Activated naive CD8-positive, alpha-beta T cell treated with anti-CD3 and anti-CD28 coated beads, Interleukin-2, amount 50 U/mL, for 16 hours (primary cell): ENCODE measurements around the gene CASP2.

ENCODE experiments used
- DNase-seq: peaks from one replicate; pipeline ENCODE4 v3.0.0-alpha.2; 2020; ENCODE audit warnings: low read depth, low spot score

Gene CASP2

DNA sequence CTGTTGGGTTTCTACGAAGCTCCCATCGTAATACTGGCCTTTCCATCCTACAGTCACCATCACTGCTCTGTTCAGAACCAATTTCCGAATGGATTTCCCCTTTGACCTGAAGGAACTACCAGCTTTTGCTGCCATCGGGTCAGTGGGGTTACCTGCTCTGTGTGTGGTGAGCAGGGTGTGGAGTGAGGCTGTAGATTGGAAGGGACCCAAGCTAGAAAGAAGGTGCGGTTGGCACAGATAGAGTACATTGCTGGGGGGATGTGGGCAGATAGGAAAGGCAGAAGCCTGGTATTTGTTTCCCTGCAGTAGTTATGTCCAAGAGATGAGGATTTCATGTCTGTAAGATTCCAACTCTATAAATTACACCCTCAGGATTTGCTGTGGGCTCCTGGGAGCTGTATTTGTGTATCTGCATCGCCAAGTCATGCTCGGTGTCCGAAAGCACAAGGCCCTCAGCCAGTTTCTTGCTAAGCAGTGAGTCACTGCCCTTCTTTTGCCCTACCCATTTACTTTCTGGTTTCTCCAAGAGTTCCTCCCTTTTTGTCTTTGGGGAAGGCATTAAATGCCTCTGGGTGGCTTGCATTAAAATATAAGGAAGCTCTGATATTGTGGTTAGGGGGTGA is 43.1 kb downstream of the CASP2 start:
- DNase-seq: no peak

DNA sequence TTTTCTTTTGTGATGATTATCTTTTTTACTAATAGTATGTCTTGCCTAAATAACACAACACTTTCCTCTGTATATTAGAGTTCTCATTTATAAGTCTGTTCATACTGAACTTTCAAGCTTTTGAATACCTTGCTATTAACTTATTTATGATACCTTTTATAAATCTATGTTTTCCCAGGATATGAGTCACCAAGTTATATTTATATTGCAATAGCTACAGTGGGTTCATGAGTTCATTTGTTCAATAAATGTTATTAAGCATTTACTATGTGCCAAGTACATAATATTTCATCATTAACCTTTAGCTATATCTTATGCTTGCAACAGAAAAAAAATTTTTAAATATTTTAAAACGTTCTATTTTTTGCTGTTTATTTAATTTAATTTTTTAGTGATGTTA is 46.1 kb downstream of the CASP2 start:
- DNase-seq: no peak

DNA sequence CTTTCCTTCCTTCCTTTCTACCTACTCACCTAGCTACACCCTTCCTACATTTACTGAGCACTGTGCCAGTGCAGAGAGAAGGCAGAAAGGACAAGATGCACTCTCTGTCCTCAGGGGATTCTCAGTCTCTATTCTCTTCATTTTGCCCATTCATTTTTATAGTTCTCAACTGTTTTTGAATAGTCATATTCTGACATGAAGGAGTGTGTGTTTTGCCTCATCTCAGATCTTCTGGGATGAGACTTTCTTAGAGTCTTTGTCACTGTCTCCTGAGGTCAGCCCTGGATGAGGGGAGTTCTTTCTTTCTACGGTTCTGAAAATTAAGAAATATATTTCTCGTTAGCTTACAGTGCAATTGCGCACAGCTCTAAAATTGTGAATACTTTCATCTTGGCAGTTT is 49.1 kb downstream of the CASP2 start:
- no peak for DNase-seq

DNA sequence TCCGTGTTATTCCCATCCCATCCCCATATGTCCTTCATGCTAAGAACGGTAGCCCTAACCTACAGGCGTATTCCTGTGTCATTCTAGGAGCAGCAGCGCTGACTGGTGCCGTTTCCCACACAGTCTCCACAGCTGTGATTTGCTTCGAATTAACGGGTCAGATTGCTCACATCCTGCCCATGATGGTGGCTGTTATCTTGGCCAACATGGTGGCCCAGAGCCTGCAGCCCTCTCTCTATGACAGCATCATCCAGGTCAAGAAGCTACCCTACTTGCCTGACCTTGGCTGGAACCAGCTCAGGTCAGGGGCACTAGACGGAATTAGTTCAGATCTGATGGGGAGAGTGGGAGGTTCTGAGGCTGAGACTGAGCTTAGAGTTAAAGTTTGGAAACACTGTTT is 53.7 kb downstream of the CASP2 start:
- DNase-seq: no peak

DNA sequence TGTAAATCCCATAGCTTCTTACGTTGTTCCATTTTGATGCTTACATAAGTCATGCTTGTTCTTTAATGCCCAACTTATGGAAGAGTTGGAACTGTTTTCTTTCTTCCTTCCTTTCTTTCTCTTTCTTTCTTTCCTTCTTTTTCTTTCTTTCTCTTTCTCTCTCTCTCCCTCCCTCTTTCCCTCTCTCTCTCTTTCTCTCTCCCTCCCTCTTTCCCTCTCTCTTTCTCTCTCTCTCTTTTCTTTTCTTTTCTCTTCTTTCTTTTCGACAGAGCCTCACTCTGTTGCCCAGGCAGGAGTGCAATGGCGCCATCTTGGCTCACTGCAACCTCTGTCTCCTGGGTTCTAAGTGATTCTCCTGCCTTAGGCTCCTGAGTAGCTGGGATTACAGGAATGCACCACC is 55.4 kb downstream of the CASP2 start:
- DNase-seq: no peak

DNA sequence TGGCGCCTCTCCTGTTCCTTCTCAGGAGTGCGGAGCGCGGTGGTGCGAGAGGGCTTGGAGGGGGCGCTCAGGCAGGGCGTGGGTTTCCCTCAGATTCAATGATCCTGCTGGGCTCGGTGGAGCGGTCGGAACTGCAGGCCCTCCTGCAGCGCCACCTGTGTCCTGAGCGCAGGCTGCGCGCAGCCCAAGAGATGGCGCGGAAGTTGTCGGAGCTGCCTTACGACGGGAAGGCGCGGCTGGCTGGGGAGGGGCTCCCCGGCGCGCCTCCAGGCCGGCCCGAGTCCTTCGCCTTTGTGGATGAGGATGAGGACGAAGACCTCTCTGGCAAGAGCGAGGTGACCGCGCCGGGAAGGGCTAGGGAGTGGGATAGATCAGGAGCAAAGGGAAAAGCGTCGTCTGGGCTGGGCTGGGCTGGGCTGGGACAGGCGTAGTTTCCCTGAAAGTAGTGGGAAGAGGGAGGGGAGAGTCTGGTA is 57.3 kb downstream of the CASP2 start:
- peak; percentile 34 for DNase-seq

DNA sequence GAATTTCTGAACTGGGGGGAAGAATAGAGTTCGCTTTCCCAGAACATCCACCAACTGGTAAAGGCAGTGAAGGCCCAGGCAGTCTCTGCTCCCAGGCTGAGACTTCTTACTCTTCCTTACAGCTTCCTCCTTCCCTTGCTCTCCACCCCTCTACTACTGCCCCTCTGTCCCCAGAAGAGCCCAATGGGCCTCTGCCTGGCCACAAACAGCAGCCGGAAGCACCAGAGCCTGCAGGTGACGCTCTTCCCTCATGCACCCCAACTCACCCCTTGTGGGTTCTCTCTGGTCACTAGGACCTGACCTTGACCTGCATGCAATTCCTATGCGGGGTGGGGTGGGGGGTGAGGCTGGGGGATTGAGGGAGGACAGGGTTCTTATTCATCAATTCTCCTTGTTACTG is 57.9 kb downstream of the CASP2 start:
- DNase-seq: no peak

DNA sequence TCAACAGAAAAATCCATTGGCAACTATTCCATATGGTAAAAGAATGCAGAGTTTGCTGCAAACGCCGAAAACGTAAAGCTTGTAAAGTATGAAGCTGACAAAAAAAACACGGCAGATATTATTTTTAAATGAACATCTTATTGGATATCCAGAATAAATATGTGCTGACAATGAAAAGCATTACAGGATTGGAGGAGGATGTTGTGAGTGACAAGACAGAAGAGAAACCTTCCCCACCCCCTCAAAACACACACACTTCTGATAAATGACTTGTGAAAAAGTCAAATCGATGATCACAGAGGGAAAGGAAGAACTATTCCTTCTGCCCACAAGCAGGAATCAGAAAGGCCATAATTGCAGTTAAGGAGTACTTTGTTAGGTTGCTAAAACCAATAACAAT is 59.8 kb downstream of the CASP2 start:
- DNase-seq: no peak

DNA sequence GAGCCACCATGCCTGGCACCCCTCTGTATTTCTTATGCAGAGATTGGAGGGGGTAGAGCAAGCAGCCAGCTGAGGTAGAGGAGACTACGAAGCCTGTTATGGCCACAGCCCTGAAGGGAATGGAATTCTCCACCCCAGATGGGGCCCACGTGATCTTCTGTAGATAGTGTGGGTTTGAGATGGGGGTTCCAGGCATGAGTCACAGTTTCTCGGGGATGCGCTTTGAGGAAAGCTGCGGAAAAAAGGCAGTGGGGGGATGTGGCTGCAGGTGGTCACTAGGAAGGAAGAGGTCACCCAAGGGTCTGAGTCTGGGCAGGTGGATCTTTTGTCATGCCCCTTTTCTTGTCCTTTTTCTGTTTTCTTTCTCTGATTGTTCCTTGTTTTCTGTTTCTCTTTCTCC is 62.9 kb downstream of the CASP2 start:
- no peak for DNase-seq

DNA sequence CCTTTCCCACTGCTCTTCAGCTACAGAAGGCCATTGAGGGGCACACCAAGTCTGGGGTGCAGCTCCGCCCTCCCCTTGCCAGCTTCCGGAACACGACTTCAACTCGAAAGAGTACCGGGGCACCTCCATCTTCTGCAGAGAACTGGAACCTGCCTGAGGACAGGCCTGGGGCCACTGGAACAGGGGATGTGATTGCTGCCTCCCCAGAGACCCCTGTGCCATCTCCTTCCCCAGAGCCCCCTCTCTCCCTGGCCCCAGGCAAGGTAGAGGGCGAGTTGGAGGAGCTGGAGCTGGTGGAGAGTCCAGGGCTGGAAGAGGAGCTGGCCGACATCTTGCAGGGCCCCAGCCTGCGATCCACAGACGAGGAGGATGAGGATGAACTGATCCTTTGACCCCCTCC is 63.4 kb downstream of the CASP2 start:
- no peak for DNase-seq

DNA sequence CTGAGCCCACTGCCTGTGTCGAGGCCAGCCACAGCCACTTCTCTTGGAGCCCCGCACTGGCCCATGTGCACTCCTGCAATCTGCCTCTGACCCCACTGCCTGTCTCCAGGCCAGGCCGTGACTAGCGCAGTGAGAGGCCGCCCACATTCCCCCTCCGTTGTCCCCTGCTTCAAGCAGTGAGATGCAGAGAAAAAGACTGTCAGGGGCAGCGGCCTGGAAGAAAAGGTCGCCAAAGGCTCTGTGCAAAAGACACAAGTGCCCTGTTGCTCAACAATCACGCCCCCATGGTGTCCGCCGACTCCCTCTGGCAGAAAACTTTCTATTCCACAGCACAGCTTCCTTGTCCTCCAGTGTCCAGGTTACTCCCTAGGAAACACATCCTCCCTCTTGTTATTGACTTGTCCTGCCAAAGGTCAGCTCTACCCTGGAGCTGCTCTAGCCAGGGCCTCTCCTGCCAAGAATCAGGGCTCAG is 64.4 kb downstream of the CASP2 start:
- no peak for DNase-seq

DNA sequence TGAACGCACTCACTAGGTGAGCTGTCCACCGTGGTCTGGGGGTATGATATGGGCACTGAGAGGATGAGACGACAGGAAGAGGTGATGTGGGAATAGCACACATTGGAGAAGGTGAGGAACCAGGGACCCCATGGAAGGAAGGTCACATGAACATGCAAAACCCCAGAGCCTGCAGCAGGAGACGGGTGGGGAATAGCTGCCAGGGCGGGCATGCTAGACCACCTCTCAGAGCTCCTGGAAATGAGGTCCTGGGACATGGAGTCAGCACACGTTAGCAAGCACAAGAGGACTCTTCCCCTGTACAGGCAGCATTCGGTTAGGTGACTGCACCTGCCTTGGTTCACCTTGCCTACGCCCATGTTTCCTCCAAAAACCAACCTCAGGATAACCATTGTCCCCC is 66.2 kb downstream of the CASP2 start:
- DNase-seq: no peak

DNA sequence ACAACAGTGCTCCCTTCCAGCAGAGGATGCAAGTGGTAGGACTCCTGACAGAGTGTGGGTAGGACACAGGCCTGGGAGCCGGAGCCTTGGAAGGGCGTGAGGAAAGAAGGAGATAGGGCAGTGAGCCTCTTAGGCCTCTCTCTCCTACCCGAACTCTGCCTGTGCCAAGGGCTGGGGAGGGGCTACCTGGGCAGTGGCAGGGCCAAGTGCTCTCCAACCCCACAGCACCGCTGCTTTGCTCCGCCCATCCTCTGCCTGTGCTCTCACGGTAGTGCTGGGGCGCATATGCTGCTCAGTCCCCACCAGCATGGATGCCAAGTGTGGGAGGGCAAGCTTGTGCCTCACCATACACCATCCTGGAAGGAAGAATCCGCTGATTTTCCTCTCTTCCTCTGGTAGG is 66.8 kb downstream of the CASP2 start:
- no peak for DNase-seq

DNA sequence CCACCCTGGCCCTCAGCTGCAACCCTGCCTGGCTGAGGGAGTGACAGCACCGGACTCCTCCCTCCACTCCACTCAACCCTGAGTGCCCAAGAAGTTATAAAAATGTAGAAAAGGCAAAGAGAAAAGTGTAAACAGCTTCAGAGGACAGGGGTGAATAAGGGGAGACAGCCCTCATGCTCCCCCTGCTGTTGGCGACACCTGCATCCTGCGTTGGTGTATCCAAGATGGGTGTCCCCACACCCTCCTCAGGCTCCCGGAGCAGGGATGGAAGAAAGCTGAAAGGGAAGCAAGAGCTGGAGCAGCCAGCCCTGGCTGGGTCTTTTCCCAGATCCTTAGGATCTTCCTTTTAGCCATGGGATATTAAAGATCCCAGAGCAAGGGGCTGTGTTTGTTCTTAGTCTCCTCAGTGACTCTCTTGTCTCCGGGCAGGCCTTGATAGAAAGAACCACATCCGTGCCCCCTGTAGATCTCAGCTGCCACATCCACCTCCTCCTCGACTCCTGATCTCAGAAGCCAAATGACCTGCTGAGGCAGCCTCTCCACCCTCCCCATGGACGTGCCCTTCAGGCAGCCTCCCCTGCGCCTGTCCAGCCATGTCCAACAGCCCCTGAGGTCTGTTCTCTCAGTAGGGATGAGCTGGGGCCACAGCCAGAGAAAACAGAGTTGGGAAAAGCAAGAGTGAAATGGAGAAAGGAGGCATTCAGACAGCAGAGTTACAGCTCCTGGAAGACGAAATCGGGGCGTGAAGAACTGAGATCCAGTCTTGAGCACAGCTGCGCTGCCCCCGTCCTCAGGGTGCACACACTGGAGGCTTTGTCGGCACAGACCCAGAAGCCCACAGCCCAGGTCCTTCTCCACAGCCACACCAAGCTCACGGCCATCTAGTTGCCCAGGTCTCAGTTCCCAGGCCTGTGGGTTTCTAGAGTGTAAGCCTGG is 67.6 kb downstream of the CASP2 start:
- DNase-seq: no peak

DNA sequence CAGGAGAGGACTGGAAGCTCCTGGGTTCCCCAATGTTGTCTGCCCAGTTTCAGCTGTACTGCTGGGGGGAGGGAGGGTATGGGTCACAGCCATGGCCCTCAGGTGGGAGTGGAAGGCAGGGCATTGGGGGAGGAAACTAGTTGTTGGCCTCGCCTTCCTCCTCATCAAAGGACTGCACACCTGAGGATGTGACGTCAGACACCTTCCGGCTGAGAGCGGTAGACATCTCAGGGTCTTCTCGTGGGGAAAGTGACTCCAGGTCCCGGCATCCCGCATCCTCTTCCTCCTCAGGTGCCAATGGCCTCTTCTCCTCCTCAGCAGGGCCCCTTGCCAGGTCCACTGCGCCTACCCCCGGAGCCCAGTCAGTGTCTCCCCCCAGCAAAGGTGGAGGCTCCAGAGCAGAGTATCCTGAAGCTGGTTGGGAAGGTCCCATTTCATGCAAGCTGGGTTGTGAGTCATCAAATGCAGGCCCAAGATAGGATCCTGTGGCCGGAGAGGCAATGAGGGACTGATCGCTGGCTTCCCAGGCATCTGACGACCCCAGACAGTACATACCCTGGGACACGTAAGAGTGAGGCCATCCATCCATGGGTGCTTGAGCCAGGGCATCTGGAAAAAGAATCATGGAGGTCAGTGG is 68.4 kb downstream of the CASP2 start:
- DNase-seq: no peak
